H7 (cell line): ENCODE results near the gene VGLL4. TPM values are rescaled to one million over a fixed set of nuclear protein-coding genes. Genes with fewer than 3 reads are reported as not detected.
"Not testable (repeated sequence)": the region's sequence is repeated elsewhere in the genome, so short reads cannot be mapped to it uniquely, and the experiment has no call there.

Source experiments
- DNase-seq: peaks from one replicate; pipeline ENCODE4 v3.0.0; 2012
- H3K27me3 ChIP-seq: 2 replicates; pipeline ENCODE4 v1.6.0; 2011; ENCODE audit warnings: mild to moderate bottlenecking, low read length; ENCODE audit not compliant: control insufficient read depth, insufficient read depth
- H3K36me3 ChIP-seq: replicated peaks from 2 replicates; pipeline ENCODE4 v1.5.1; 2011; ENCODE audit warnings: low read length; ENCODE audit not compliant: control insufficient read depth, insufficient read depth
- H3K4me3 ChIP-seq: 2 replicates; pipeline ENCODE4 v1.5.1; 2011; ENCODE audit warnings: low read depth, mild to moderate bottlenecking, control low read depth, low read length, moderate library complexity; ENCODE audit not compliant: insufficient read depth
- total RNA-seq: library from RNA; depleted of rRNA; stranded (reverse); fragments of >200 nt; shearing (Covaris generic); gene quantifications from 2 replicates; pipeline ENCODE4 v1.2.3, GENCODE V29; 2014

Gene VGLL4
- total RNA-seq, 1 experiment from 2014 or later = 44.2 TPM

DNA sequence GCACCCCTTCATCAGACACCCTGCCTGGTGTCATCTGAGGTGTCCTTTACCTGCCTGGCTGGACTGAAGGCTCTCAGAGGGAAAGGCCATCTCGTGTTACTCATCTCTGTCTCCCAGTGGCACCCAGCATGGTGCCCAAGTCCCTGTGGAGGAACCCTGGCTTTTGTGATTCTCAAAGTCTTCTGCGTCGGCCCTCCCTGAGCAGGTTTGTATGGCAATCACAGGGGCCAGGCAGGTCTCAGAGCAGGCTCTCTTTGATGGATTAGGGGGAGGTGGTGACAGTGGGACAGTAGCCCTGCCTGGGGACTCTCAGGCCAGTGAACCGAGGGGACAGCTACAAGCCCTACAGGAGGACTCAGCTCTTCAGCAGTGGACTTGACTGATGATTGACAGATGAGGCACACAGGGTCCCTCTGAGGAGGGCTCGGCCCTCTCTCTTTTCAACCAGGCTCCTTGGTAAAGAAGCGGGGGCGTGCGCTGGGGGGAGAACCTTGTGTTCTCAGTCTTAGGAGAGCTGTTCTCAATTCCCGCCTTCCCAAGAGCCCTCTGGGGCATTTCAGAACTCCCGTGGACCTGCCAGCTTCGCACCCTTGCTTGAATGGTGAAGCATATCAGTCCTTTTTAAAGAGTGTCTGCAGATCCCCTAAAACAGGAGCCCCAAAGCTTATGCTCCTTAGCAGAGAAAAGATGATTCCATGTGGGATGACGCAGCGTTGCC, 108.3 kb downstream of the VGLL4 start:
- Histone ChIP-seq H3K27me3 (no peaks in the 10 kb centered on the region), H3K36me3 (no peaks in the 10 kb centered on the region), H3K4me3 (no peak overlapping the region)
- no peak for DNase-seq

DNA sequence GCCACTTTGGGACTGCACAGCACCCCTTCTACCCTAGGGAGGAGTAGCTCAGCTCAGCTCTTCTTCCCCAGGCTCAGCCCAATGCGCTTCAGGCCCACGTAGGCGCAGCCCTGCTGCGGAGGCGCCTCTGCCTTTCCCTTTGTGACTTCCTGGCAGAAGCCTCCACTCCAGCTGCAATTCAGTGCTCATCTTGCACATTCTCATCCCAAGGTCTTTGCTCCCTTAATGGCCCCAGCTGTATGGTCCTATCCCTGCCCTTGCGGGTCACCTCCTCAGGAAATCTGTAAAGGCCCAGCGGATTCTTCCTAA, 109.0 kb downstream of the VGLL4 start:
- peak; percentile 52 for DNase-seq
- Histone ChIP-seq H3K27me3 (no peaks in the 10 kb centered on the region), H3K4me3 (no peak overlapping the region), H3K36me3 (no peaks in the 10 kb centered on the region)

DNA sequence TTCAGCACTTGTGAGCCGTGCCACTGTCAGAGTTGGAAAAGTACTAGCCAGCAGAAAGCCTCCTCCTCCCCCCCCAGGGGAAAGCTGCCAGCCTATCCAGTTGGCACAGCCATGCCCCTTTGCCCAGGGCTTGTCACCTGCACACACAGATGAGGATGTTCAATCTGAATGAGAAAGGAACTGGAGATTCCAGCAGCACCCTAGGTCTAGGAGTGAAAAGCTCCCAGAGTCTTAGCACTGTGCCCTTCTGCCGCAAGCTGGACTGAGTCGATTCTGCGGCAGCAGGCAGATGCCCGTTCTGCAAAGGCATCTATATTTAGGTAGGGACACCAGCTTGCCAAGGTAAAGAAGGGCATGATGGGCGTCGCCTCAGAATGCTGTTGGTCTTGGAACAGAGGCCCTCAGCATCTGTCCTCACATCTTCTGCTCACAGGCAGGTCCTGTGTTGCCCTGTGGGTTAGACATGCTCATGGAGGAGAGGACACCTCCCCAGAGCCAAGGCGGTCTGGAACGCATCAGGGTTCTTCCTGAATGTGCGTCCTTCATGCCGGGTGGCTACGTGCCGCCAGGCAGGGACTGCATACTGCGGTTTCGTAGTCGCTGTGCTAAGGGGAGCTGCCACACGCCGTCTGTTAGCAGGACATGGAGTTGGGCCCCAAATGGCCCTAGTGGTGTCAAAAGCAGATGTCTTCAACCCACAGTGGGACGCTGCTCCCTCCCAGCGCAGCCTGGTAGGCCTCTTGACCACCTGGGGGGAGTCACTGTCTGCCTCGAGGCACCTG, 109.5 kb downstream of the VGLL4 start:
- peak; percentile 18 for DNase-seq
- Histone ChIP-seq H3K27me3 (no peaks in the 10 kb centered on the region), H3K36me3 (no peaks in the 10 kb centered on the region), H3K4me3 (no peak overlapping the region)

DNA sequence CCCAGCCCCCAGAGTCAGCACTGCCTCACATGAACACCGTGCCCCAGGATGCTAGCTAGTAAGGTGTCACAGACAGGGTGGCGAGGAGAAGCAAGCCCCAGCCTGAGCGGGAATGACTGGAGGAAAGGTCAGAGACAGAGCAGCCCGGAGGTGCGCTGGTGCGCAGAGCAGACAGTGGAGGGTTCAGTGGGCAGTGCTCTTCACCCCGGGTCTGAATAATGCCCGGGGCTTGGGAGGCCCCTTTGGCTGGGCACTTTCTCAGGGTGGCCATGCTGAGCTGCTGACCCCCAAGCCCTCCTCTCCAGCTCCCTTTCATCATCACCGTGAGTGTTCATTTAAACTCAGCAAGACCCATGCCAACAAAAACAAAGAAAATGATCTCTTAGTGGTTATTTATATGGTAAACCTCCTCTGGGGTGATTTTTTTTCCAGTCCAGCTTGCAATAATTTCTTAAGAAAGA, 110.8 kb downstream of the VGLL4 start:
- DNase-seq = peak; percentile 40
- no peaks in the 10 kb centered on the region for H3K36me3 ChIP-seq
- no peaks in the 10 kb centered on the region for H3K27me3 ChIP-seq
- no peak overlapping the region for H3K4me3 ChIP-seq

DNA sequence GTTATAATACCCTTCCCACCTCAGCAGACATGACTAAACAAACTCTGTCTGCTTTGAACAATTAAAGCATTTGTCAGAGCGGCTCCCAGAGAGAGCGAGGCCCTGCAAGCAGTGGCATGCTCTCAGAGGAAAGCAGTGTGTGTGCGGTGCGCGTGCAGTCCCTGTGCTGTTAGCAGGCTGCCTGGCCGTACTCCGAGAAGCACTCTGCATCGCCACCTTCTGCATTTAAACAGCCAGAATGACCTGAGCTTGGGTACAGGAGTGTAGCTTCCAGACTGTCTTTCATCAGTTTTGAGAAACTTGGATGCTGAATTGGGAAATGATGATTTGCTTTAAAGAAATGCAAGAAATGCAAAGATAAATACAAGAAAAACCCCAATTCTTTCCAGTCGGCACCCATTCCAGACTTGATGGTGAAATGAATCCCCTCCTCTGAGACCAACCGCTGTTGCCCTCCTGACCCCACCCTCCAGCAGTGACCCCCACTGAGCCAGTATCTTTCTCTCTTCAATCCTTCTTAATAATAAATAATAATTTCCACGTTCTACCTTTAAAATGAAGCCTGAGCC, 113.5 kb downstream of the VGLL4 start:
- no peak for DNase-seq
- Histone ChIP-seq H3K36me3 (no peaks in the 10 kb centered on the region), H3K4me3 (no peak overlapping the region), H3K27me3 (no peaks in the 10 kb centered on the region)

DNA sequence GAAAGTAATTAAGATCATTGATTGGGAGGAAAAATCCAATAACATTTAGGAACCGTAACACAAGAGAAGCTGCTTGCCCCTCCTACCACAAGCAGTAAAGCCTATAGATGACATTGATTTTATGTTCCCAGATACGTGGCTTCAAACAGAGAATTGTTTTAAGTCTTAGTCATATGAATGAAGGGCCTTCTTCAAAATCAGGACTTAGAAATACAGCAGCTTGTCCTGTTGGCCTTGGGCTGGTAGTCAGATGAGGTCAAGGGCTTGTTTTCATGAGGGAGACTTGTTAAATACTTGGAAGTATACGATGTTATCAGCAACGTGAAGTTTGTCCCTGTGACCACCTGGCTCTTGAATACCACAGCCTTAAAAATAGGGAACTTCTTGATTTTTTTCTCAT, 114.4 kb downstream of the VGLL4 start:
- no peaks in the 10 kb centered on the region for H3K36me3 ChIP-seq
- no peaks in the 10 kb centered on the region for H3K27me3 ChIP-seq
- H3K4me3 ChIP-seq = no peak overlapping the region
- DNase-seq = no peak

DNA sequence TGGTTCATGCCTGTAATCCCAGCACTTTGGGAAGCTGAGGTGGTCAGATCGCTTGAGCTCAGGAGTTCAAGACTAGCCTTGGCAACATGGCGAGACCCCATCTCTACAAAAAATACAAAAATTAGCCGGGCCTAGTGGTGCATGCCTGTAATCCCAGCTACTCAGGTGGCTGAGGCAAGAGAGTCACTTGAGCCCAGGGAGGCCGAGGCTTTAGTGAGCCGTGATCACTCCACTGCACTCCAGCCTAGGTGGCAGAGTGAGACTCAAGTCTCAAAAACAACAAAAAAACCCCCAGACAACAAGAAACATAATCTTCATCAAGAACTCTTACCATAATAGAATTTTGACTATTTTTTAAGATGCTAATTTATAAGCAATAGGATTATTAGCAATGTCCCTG, 117.6 kb downstream of the VGLL4 start:
- not testable (repeated sequence) for H3K27me3 ChIP-seq, DNase-seq, H3K4me3 ChIP-seq, H3K36me3 ChIP-seq

DNA sequence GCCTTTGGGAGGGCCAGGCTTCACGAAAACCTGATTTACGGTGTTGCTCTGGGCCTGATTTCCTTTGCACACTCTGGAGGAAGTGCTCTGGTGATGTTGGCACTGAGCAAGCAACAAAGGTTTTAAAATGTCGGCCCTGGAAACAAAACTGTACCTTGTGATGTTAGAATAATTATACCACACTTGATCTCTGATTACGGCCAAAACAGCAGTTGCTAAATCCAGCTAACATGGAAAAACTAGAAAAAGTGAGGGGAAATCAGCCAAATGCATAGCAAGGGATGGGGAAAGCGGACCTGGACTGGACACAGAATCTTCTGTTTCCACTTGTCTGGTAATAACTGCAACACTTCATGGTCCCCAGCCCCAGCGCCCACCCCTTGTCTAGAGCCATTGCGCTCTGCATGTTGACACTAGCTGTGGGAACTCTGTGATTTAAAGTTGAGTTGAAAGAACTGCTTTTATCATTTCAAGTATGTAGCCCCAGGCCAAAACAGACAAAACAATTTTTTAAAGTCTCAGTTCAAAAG, 120.1 kb downstream of the VGLL4 start:
- no peaks in the 10 kb centered on the region for H3K36me3 ChIP-seq
- H3K27me3 ChIP-seq = no peaks in the 10 kb centered on the region
- peak; percentile 5 for DNase-seq
- H3K4me3 ChIP-seq = no peak overlapping the region

DNA sequence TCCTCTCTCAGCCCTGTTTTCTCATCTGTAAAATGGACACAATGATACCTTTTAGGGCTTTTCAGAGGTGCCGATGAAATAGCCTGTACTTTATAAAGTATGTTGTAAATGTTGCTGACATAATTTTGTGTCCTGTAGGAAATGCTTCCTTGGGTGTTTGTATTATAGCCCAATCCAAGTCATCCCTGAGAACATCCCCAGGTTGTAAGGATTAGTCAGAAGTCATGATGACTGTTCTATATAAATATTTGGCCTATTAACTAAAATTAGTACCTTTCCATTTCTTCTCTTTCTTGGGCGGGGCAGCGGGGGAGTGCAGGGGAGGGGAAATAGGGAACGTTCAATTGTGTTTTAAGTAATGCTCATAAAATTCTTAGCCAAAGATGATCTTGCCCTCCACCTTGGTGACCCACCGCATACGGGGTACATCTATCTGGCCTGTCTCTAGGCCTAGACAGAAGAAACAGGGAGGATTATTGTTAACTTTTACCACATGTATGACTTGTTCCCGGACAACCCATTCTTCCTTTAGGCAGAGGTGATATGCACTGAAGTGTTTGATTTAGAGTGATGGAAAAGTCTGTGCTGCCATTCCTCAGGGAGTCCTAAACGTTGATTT, 120.7 kb downstream of the VGLL4 start:
- Histone ChIP-seq H3K4me3 (no peak overlapping the region), H3K27me3 (no peaks in the 10 kb centered on the region), H3K36me3 (no peaks in the 10 kb centered on the region)
- no peak for DNase-seq

DNA sequence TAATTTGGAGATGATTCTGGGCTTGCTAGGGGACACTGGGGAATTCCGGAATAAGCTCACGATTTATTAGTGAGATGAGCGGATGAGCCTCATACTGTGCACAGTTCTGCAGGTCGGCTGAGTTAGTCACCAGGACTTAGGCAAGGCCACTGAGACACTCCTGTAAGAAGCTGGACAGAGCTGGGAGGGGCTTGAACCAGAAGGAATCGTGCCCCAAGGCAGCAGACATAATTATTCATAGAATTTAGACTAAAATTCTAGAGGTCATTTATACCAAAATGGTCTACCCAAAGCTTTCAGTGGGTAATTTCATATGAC, 121.4 kb downstream of the VGLL4 start:
- no peaks in the 10 kb centered on the region for H3K36me3 ChIP-seq
- no peaks in the 10 kb centered on the region for H3K27me3 ChIP-seq
- no peak overlapping the region for H3K4me3 ChIP-seq
- no peak for DNase-seq

DNA sequence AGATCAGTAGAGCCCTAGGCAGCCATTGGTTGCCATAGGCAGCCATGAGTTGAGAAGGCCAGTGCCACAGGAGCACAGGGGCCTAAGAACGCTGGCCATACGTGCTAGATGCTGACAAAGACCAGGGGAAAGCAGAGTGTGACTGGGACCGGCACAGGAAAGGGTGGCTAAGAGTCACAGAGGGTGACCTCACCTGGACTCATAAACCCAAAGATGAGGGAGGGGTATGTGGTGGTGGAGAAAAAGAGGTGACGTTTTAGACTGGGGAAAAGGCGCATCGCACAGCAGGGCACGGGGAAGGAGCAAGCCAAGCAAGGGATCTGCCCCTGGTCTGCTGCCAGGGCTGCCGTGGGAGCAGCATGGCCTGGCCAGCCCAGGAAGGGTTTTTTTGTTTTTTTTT, 122.5 kb downstream of the VGLL4 start:
- peak; percentile 20 for DNase-seq
- Histone ChIP-seq H3K27me3 (no peaks in the 10 kb centered on the region), H3K4me3 (no peak overlapping the region), H3K36me3 (no peaks in the 10 kb centered on the region)

DNA sequence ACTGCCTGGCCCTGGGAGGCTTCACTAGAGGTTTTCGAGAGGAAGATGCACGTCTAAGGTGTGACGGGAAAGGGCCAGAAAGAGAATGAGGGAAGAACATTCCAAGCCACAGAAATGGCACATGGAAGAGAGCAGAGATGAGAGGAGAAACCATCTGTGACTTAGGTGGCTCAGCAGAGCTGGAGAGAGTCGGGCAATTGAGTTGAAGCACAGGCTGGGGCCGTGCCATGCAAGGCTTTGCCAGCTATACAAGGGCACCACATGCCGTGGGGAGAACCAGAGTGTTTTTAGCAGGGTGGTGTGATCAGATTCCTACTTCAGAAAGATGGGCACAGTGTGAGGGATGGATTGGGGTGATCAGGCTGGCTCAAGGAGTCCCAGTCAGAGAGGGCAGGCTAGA, 126.1 kb downstream of the VGLL4 start:
- DNase-seq = no peak
- Histone ChIP-seq H3K36me3 (no peaks in the 10 kb centered on the region), H3K27me3 (no peaks in the 10 kb centered on the region), H3K4me3 (no peak overlapping the region)

DNA sequence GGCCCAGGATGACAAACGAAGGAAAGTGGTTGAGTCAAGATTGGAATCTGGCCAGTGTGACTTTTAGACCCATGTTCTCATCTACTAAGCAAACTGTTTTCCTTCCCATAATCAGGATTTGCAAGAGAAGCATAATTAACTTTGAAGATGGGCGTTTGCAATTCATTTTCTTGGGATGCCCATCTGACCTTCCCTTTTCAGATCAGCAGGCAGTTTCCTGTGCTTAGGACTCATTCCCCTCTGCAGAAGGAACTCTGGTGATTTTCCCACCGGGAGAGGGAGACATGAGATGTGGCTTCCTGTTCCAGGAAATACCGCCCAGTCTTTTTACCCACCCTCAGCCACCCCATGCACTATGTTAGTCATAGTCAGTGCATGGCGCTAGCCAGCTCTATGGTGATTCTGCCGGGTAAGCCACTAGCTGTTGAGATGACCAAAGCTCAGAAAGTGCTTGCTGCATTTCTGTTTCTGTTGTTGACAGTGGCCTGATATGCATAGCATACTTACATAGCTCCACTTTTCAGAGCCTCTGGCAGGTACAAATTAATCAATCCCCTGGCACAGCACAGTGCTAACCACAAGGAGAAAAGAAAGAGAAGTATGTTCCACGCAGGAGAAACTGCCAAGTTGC, 129.4 kb downstream of the VGLL4 start:
- no peaks in the 10 kb centered on the region for H3K36me3 ChIP-seq
- no peak for DNase-seq
- H3K27me3 ChIP-seq = no peaks in the 10 kb centered on the region
- H3K4me3 ChIP-seq = no peak overlapping the region

DNA sequence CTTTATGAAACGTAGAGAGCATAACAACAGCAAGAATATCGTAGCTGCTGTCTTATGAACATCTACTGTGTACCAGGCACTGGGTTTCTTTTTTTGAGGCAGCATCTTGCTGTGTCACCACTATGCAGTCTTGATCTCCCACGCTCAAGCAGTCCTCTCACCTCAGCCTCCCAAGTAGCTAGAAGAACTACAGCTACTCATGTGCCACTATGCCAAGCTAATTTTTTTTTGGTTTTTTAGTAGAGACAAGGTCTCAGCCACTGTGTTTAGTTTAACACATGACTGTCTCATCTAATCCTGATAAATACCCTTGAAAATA, 129.9 kb downstream of the VGLL4 start:
- DNase-seq = no peak
- H3K36me3 ChIP-seq = no peaks in the 10 kb centered on the region
- H3K4me3 ChIP-seq = no peak overlapping the region
- H3K27me3 ChIP-seq = no peaks in the 10 kb centered on the region
